ENCODE measurements around the gene PRRT1. TPM values are rescaled to one million over a fixed set of nuclear protein-coding genes. Genes with fewer than 3 reads are reported as not detected.

The PRRT1 gene
- total RNA-seq, 1 donor: under 0.01 TPM

DNA sequence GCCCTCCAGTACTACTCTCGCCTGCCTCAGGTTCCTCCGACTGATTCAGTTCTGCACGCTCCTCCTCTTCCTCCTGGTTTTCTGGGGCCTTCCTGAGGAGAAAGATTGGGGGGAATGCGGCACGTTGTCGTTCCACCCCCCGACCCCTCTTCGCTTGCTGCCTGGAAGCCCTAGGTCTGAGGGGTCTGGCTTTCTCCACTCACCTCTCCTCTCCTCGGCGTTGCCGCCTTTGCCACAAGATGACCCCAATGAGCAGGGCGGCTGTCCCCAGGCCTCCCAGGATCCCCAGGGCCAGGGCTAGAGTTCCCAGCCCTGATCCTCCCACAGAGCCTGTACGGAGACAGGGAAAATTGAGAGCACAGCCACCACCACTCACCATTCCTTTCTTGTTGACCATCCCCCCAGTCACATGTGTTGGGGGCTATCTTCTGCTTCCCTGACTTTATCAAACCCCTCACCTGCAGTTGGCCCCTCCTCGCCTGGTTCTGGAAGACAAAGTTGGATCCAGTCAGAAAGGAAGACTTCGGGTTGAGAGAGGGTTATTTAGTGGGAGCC, 29.5 kb upstream of the PRRT1 start:
- H3K9me3 ChIP-seq (ENCODE audit: low read depth, low read length): no peaks in the 10 kb centered on the region
- no peak overlapping the region for H2AFZ ChIP-seq (ENCODE audit: low read length)
- H3K4me2 ChIP-seq (ENCODE audit: insufficient read depth, low read length): no peak overlapping the region
- peak; percentile 15 for DNase-seq (ENCODE audit: insufficient read length, low spot score, missing footprints)
- H3K4me1 ChIP-seq (ENCODE audit: insufficient read depth, low read length): peaks cover 23% of the 10 kb centered on the region
- no peak overlapping the region for H3K27ac ChIP-seq (ENCODE audit: low read depth, low read length)
- H3K4me3 ChIP-seq (ENCODE audit: insufficient read depth, low read length): no peak overlapping the region
- H4K20me1 ChIP-seq (ENCODE audit: insufficient read depth, low read length): no peaks in the 10 kb centered on the region
- peaks cover 35% of the 10 kb centered on the region for H3K36me3 ChIP-seq (ENCODE audit: insufficient read depth, low read length)
- TF ChIP-seq, protein P1, sequence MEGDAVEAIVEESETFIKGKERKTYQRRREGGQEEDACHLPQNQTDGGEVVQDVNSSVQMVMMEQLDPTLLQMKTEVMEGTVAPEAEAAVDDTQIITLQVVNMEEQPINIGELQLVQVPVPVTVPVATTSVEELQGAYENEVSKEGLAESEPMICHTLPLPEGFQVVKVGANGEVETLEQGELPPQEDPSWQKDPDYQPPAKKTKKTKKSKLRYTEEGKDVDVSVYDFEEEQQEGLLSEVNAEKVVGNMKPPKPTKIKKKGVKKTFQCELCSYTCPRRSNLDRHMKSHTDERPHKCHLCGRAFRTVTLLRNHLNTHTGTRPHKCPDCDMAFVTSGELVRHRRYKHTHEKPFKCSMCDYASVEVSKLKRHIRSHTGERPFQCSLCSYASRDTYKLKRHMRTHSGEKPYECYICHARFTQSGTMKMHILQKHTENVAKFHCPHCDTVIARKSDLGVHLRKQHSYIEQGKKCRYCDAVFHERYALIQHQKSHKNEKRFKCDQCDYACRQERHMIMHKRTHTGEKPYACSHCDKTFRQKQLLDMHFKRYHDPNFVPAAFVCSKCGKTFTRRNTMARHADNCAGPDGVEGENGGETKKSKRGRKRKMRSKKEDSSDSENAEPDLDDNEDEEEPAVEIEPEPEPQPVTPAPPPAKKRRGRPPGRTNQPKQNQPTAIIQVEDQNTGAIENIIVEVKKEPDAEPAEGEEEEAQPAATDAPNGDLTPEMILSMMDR (IDR thresholded peaks at IDR 0.05; ENCODE audit: extremely low read depth, low read depth, low read length): no peak
- H3K79me2 ChIP-seq (ENCODE audit: insufficient read depth, low read length): peaks cover 10% of the 10 kb centered on the region
- H3K27me3 ChIP-seq (ENCODE audit: insufficient read depth, low read length): no peaks in the 10 kb centered on the region

DNA sequence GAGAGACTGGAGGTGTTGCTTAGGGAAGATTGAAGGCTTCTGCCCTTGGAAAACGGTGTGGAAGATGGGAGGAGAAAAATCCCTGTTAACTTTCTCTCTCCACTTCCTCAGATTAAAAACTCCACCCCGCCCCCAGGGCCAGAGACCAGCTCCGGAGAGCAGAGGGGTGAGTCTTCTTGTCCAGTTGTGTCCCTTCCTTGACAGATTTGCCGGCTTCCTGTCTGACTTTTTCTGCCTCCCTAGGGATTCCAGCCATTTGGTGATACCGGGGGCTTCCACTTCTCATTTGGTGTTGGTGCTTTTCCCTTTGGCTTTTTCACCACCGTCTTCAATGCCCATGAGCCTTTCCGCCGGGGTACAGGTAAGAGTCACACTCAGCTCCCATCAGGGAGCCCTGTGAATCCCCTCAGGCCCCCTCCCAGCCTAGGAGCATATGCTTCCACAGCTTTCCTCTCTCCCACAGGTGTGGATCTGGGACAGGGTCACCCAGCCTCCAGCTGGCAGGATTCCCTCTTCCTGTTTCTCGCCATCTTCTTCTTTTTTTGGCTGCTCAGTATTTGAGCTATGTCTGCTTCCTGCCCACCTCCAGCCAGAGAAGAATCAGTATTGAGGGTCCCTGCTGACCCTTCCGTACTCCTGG, 28.1 kb upstream of the PRRT1 start:
- Histone ChIP-seq H3K27ac (ENCODE audit: low read depth, low read length) (no peak overlapping the region), H3K4me3 (ENCODE audit: insufficient read depth, low read length) (no peak overlapping the region), H3K4me2 (ENCODE audit: insufficient read depth, low read length) (no peak overlapping the region), H2AFZ (ENCODE audit: low read length) (no peak overlapping the region), H3K27me3 (ENCODE audit: insufficient read depth, low read length) (no peaks in the 10 kb centered on the region), H3K4me1 (ENCODE audit: insufficient read depth, low read length) (peaks cover 30% of the 10 kb centered on the region), H3K36me3 (ENCODE audit: insufficient read depth, low read length) (peaks cover 31% of the 10 kb centered on the region), H3K9me3 (ENCODE audit: low read depth, low read length) (no peaks in the 10 kb centered on the region), H4K20me1 (ENCODE audit: insufficient read depth, low read length) (no peaks in the 10 kb centered on the region), H3K79me2 (ENCODE audit: insufficient read depth, low read length) (peaks cover 21% of the 10 kb centered on the region)
- TF ChIP-seq, protein P1 (IDR thresholded peaks at IDR 0.05; ENCODE audit: extremely low read depth, low read depth, low read length): no peak
- peak; percentile 49 for DNase-seq (ENCODE audit: insufficient read length, low spot score, missing footprints)

DNA sequence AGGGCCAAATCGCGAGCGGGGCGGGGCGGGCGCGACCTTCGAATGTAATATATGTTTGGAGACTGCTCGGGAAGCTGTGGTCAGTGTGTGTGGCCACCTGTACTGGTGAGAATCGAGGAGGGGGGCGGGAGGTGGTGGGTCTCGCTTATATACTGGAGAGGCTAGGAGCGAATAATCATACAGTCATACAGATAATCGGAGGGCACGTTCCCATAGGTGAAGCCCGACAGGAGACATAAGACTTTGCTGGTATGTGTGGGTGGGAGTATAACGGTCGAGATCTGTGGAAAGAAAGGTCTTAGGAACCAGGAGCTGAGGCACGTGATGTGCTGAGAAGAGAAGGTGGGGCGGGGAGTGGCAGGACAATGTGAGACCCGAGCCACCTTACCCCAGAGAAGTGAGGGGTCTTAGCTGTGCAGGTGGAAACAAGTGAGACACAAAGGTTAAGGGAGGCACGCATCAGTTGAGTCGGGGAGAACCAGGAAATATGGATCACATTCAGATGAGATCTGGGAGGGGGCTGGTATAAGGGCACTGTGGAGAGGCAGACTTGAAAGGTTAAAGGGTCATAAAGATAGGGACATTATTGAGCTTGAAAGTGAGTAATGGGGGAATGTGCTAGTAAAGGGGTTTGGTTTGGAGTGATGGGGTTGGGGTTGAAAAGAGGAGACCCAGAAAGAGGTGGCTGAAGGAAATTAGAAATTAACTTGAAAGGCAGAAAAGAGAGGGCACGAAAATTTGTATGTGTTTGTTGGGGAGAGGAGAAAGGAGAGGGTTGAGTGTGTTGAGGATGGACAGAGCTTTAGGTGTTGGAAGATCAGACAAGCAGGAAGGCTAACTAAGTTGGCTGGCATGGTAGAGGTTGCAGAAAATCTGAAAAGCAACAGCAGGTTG, 27.1 kb upstream of the PRRT1 start:
- Histone ChIP-seq H2AFZ (ENCODE audit: low read length) (peak overlapping the region; percentile 87), H3K9me3 (ENCODE audit: low read depth, low read length) (no peaks in the 10 kb centered on the region), H3K79me2 (ENCODE audit: insufficient read depth, low read length) (peaks cover 31% of the 10 kb centered on the region), H3K36me3 (ENCODE audit: insufficient read depth, low read length) (peaks cover 26% of the 10 kb centered on the region), H3K4me3 (ENCODE audit: insufficient read depth, low read length) (peak overlapping the region; percentile 86), H3K4me2 (ENCODE audit: insufficient read depth, low read length) (peak overlapping the region; percentile 99), H3K27me3 (ENCODE audit: insufficient read depth, low read length) (no peaks in the 10 kb centered on the region), H3K4me1 (ENCODE audit: insufficient read depth, low read length) (peaks cover 35% of the 10 kb centered on the region), H3K27ac (ENCODE audit: low read depth, low read length) (peak overlapping the region; percentile 93), H4K20me1 (ENCODE audit: insufficient read depth, low read length) (no peaks in the 10 kb centered on the region)
- TF ChIP-seq, protein P1 (IDR thresholded peaks at IDR 0.05; ENCODE audit: extremely low read depth, low read depth, low read length): no peak
- DNase-seq (ENCODE audit: insufficient read length, low spot score, missing footprints): peak; percentile 42
